ENCODE data around the gene CCDC134. TPM values are rescaled to one million over a fixed set of nuclear protein-coding genes. Genes with fewer than 3 reads are reported as not detected.

CCDC134 gene
- total RNA-seq, 6 experiments from 2014 or later: 2.6 to 5.2 (median 3.4) TPM

GRCh38 chr22:41770715-41771468 lies 29.6 kb upstream of the CCDC134 start:
- Histone ChIP-seq H3K4me1 (no peaks in the 10 kb centered on the region), H3K4me3 (no peak overlapping the region), H3K9me3 (no peaks in the 10 kb centered on the region), H3K27me3 (no peaks in the 10 kb centered on the region), H3K36me3 (no peaks in the 10 kb centered on the region), H3K27ac (no peak overlapping the region)
- no peak for DNase-seq
- peak in 1 of 4 donors; percentile 66 for ATAC-seq
- intact Hi-C loops (cut with DNase I): no loop called here
- TF ChIP-seq, protein P1, sequence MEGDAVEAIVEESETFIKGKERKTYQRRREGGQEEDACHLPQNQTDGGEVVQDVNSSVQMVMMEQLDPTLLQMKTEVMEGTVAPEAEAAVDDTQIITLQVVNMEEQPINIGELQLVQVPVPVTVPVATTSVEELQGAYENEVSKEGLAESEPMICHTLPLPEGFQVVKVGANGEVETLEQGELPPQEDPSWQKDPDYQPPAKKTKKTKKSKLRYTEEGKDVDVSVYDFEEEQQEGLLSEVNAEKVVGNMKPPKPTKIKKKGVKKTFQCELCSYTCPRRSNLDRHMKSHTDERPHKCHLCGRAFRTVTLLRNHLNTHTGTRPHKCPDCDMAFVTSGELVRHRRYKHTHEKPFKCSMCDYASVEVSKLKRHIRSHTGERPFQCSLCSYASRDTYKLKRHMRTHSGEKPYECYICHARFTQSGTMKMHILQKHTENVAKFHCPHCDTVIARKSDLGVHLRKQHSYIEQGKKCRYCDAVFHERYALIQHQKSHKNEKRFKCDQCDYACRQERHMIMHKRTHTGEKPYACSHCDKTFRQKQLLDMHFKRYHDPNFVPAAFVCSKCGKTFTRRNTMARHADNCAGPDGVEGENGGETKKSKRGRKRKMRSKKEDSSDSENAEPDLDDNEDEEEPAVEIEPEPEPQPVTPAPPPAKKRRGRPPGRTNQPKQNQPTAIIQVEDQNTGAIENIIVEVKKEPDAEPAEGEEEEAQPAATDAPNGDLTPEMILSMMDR (IDR thresholded peaks at IDR 0.05): no peak
- TF ChIP-seq POLR2A (IDR thresholded peaks at IDR 0.05): no peak
- WGBS (ENCODE audit: insufficient coverage, low coverage, low lambda C conversion rate, missing lambda C conversion rate): 77% methylated on average over 5 of the region's 5 CpGs

GRCh38 chr22:41772198-41772597 lies 28.3 kb upstream of the CCDC134 start:
- H3K36me3 ChIP-seq: no peaks in the 10 kb centered on the region
- no peak for ATAC-seq
- intact Hi-C loops (cut with DNase I): no loop called here
- no peak overlapping the region for H3K4me3 ChIP-seq
- H3K27me3 ChIP-seq: no peaks in the 10 kb centered on the region
- no peak overlapping the region for H3K27ac ChIP-seq
- WGBS (ENCODE audit: insufficient coverage, low coverage, low lambda C conversion rate, missing lambda C conversion rate): 88% methylated on average over 4 of the region's 4 CpGs
- no peak for DNase-seq
- no peaks in the 10 kb centered on the region for H3K4me1 ChIP-seq
- no peak for TF ChIP-seq POLR2A (IDR thresholded peaks at IDR 0.05)
- TF ChIP-seq, protein P1 (IDR thresholded peaks at IDR 0.05): no peak
- no peaks in the 10 kb centered on the region for H3K9me3 ChIP-seq

GRCh38 chr22:41772645-41773044 lies 27.8 kb upstream of the CCDC134 start:
- no peak for TF ChIP-seq POLR2A (IDR thresholded peaks at IDR 0.05)
- TF ChIP-seq, protein P1 (IDR thresholded peaks at IDR 0.05): no peak
- peak in 1 of 4 donors; percentile 56 for ATAC-seq
- Histone ChIP-seq H3K36me3 (no peaks in the 10 kb centered on the region), H3K4me1 (no peaks in the 10 kb centered on the region), H3K27ac (no peak overlapping the region), H3K9me3 (no peaks in the 10 kb centered on the region), H3K27me3 (no peaks in the 10 kb centered on the region), H3K4me3 (no peak overlapping the region)
- intact Hi-C loops (cut with DNase I): no loop called here
- DNase-seq: no peak

DNA sequence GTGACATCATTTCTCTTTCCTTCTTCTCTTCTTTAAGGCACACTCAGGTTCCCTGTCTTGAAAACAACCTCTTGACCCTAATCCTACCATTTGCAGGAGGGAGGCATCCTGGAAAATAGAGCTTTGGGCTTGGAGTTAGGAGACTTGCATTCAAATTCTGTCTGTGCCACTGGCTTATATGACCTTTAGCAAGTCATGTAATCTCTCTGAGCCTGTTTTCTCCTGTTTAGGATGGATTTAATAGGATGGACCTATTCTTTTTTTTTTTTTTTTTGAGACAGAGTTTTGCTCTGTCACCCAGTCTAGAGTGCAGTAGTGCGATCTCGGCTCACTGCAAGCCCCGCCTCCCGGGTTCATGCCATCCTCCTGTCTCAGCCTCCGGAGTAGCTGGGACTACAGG lies 25.1 kb upstream of the CCDC134 start:
- Histone ChIP-seq H3K27ac (no peak overlapping the region), H3K36me3 (no peaks in the 10 kb centered on the region), H3K9me3 (no peaks in the 10 kb centered on the region), H3K4me3 (no peak overlapping the region), H3K4me1 (no peaks in the 10 kb centered on the region), H3K27me3 (no peaks in the 10 kb centered on the region)
- intact Hi-C loops (cut with DNase I): no loop called here
- no peak for ATAC-seq
- 80% methylated on average over 2 of the region's 5 CpGs for WGBS (ENCODE audit: insufficient coverage, low coverage, low lambda C conversion rate, missing lambda C conversion rate)
- no peak for DNase-seq
- TF ChIP-seq POLR2A (IDR thresholded peaks at IDR 0.05): no peak
- TF ChIP-seq, protein P1 (IDR thresholded peaks at IDR 0.05): no peak
